Endometrial microvascular endothelial cells (primary cell): ENCODE results near the gene PTPRQ. TPM values are rescaled to one million over a fixed set of nuclear protein-coding genes. Genes with fewer than 3 reads are reported as not detected.

Experiments
- in situ Hi-C: cut with HindIII; loops from 2 replicates; pipeline ENCODE4 v1.10.0; 2017; ENCODE audit warnings: low sequenced_read_pairs, low pct_unique_long_range_greater_than_20kb; ENCODE audit errors: inconsistent ontology term
- total RNA-seq: library from RNA; depleted of rRNA; stranded (reverse); fragments of >200 nt; gene quantifications from one replicate; pipeline ENCODE4 v1.2.3, GENCODE V29; 2015; ENCODE audit errors: inconsistent ontology term

Gene PTPRQ
- total RNA-seq, 1 donor from 2014 or later: under 0.01 TPM

GRCh38 chr12:80709811-80710726 is 266.0 kb downstream of the PTPRQ start:
- in situ Hi-C loops: no loop called here

DNA sequence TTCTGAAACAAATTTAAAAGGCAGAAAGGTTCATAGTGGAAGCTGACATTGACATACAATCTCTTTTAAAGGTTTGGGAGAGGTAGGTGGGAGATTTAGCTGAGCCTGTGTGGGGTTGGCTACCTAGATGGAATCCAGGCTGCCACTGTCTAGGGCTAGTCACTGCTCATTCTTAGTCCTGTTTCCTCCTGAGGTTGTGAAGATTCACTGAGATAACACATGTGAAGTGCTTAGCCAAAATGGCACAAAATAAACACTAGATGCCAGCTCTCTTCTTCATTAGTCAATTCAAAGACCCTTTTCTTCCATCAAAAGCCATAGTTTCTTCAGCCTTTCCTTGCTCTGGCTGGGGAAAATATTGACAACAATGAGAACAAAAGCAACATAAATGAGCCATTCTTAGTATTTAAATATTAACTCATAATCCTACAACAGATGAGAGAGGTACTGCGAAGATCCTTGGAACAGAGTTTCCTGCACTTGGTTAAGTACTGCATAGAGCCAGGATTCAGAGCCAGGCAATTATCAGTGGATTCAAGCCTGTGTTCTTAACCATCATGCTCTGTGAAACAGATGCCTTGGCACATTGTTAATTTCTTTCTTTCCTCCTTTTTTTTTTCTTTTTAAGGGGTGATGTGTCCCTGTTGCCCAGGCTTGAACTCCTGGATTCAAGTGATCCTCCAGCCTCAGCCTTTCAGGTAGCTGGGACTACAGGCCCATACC is 266.9 kb downstream of the PTPRQ start:
- in situ Hi-C loops: no loop called here

DNA sequence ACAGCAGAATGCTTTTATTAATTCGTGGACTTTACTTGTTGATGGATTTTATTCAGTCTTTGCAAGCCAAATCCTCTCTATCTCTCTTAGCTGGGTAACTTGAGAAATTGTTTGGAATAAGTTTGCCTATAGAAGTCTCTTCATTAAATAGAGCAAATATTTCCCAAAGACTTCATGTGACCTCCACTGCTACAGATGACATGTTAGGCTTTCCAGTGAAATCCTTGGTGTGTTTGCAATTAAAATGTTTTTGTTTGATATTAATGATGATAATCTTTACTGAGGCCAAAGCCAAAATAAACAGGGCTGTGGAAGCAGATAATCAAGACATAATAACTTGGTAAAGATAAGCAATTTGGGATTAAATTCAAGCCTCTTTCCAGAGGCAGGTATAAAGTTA is 267.8 kb downstream of the PTPRQ start:
- in situ Hi-C loops: no loop called here

DNA sequence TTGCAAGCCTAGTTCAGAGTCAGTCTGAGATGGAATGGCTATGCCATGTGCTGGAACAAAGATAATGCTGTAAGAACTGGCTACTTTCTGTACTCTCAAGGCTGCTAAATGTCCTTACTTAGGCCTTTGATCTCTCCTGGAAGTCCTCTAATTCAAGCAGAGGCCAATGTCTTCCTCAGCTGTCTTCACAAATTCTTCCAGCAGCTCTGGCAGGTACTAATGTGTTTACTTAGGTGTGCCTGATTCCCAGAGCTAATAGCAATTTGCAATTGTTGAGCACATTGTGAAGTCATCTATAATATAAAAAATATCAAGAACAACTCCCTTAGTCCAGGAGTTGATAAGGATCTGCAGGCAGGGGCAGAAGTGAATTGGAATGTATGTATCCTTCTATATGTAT is 268.8 kb downstream of the PTPRQ start:
- in situ Hi-C loops: no loop called here

GRCh38 chr12:80713419-80713818 is 269.4 kb downstream of the PTPRQ start:
- in situ Hi-C loops: no loop called here

DNA sequence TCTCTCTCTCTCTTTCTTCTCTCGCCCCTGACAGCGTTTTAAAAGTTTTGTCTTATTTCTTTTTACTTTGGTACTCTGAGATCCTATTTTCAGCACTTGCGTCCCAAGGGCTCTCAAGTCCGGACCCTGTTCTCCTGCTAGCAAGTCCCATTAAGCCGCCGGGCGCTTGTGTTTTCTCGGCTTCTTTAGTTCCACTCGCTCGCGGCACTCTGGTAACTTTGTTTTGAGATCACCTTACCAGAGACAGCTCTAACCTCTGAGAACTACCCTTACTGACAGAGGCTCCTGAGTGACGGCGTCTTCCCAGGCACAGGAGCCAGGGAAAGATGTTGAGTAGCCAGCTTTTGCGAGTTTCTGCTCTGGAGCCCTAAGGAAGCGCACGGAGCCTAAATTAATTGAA is 270.0 kb downstream of the PTPRQ start:
- in situ Hi-C loops: no loop called here

DNA sequence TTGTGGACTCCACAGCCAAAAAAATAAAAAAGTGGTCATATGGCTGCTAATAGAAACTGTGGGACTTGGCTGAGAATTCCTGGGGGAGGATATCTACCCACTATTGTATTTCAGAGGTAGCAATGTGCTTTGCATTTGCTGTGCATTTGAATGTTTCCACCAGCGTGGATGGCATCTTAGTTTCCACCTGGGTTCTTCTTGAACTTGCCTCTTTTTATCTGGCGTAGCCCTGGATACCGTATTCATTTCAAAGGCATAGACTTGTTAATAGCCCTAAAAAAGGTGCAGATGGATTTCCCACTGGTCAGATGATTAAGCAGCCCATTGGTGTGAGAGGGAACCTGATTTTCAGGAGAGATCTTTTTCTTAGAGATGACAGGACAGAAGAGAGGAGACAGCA is 270.8 kb downstream of the PTPRQ start:
- in situ Hi-C loops: no loop called here

DNA sequence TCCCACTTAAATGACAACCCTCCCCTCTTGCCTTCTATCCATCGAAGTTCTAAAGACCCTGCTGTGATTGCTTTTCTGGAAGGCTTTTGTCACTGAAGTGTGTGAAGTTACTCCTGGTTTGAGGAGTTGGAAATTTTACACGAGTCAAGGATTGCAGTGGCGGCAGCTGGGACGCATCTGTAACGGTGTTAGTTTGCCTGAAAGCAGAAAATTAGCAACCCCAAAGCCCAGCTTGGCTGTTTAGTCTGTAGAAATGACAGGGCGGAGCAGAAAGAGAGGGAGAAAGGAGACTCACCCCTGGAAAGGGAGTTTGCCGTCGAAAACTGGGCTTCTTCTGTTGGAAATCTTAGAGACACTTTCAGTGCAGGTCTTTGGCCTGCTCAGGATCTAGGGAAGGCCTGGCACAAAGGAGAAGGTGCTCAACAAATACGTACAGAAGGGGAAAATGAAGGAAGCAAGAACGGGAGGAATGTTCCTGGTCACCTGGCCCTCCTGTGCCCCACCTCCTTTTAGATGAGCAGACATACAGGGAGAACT is 271.7 kb downstream of the PTPRQ start:
- in situ Hi-C loops: no loop called here

DNA sequence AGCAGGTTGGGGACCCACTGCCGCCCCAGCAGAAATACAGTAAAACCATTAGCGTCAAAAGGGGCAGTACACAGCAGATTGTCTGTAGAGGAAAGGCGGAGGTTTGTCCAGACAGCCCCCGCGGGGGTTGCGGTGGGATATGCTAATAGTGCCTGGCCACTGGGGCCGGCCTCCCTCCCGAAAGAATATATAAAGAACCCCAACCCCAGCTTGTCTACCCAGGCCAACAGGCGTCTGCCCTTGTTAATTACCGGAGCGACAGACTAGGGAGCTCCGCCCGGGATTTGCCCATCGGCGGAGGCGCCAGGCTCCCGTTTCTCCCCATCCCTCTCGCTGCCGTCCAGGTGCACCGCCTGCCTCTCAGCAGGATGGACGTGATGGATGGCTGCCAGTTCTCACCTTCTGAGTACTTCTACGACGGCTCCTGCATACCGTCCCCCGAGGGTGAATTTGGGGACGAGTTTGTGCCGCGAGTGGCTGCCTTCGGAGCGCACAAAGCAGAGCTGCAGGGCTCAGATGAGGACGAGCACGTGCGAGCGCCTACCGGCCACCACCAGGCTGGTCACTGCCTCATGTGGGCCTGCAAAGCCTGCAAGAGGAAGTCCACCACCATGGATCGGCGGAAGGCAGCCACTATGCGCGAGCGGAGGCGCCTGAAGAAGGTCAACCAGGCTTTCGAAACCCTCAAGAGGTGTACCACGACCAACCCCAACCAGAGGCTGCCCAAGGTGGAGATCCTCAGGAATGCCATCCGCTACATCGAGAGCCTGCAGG is 272.8 kb downstream of the PTPRQ start, which contains the start of gene MYF5:
Gene MYF5 (plus strand): TSS at position 217 of the 774 bp plus-strand sequence. CDS start 152 bp downstream, at position 369.
- in situ Hi-C loops: no loop called here

DNA sequence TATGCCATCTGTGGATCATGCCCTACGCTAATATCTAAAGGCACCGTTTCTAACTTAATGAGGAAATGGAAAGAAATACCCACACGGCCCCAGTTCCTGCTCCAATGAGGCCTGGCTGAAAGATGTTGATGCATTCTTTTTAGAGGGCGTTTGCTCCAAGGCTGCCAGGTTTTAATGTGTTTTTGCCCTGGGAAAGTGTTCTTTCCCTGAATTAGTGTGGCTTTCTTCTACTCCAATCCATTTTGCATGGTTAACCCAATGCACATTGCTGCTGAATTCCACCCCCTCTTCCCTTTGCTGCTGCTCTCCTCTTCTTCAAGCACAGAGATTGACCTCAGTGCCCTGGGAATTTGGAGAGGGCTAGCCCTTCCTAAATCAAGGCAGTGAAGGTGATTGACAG is 273.8 kb downstream of the PTPRQ start:
- in situ Hi-C loops: no loop called here

- in situ Hi-C loops: no loop called here
These were observed 276.5 kb downstream of the PTPRQ start for GRCh38 chr12:80720516-80720915.

DNA sequence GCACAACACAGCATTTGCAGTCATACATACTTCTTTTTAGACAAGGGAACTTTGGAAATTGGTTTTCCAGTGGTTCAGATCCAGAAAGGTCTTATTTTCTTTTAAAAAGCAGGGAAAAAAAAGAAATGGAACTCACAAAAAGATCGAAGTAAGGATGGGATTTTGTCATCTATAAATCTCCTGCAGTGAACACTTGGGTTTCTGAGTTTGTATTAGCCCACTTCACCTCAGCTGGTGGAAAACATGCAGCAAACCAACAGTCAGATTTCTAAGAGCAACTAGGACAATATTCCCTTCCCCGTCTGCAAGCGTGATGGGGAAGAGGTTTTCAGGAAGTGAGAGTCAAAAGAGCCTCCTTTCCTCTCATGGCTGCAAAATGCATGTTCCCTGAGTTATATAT is 277.3 kb downstream of the PTPRQ start:
- in situ Hi-C loops: no loop called here
